Breast epithelium (tissue), 3 donors: ENCODE results near the gene ASMT.

Experiments
- POLR2AphosphoS5 ChIP-seq, 3 donors: sonication (generic); formaldehyde crosslinking; IDR thresholded peaks; one replicate each; pipeline ENCODE4 v1.6.1; 2017; ENCODE audit warnings: antibody characterized with exemption in 3 of 3
- TF ChIP-seq, protein P1 (sequence below), 3 donors: fragments of 450-650 bp; IDR thresholded peaks; one replicate each; pipeline ENCODE4 v1.5.1; 2016 to 2017; ENCODE audit warnings: antibody characterized with exemption in 3 of 3, mild to moderate bottlenecking in 3 of 3, moderate library complexity in 3 of 3

DNA sequence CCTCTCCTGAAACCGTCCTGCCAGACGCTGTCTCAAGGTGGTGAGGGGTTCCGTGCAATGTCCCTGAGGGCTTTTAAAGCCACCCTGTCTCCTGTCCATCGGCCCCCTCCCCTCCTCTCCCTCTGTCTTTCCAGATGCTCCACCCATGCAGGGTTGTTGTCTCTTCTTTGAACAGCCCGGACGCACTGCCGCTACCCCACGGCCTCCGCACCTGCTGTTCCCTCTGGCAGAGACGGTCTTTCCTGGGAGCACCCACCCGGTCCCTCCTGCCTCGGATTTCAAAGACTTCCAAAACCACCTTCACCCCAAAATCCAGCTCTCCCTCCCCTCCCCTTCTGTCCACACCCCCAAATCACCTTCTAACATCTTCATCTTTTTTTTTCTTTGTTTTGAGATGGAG lies 4.1 kb upstream of the ASMT start:
- TF ChIP-seq, protein P1, sequence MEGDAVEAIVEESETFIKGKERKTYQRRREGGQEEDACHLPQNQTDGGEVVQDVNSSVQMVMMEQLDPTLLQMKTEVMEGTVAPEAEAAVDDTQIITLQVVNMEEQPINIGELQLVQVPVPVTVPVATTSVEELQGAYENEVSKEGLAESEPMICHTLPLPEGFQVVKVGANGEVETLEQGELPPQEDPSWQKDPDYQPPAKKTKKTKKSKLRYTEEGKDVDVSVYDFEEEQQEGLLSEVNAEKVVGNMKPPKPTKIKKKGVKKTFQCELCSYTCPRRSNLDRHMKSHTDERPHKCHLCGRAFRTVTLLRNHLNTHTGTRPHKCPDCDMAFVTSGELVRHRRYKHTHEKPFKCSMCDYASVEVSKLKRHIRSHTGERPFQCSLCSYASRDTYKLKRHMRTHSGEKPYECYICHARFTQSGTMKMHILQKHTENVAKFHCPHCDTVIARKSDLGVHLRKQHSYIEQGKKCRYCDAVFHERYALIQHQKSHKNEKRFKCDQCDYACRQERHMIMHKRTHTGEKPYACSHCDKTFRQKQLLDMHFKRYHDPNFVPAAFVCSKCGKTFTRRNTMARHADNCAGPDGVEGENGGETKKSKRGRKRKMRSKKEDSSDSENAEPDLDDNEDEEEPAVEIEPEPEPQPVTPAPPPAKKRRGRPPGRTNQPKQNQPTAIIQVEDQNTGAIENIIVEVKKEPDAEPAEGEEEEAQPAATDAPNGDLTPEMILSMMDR (IDR thresholded peaks at IDR 0.05) = no peak
- TF ChIP-seq POLR2AphosphoS5 (IDR thresholded peaks at IDR 0.05) = no peak
